NB4 (cell line): Measurements from ENCODE around the gene CASTOR1.

Source experiments
- DNase-seq: peaks from one replicate; pipeline ENCODE4 v3.0.0; 2010; ENCODE audit warnings: low read depth
- H3K4me3 ChIP-seq: one replicate; pipeline ENCODE4 v1.5.1; 2011; ENCODE audit warnings: mild to moderate bottlenecking, low read depth, low read length, moderate library complexity
- MYC ChIP-seq: IDR thresholded peaks from 2 replicates; pipeline ENCODE4 v1.6.1; 2011; ENCODE audit warnings: low read depth, low read length
- POLR2A ChIP-seq: IDR thresholded peaks from 2 replicates; pipeline ENCODE4 v1.6.1; 2011; ENCODE audit warnings: mild to moderate bottlenecking; ENCODE audit not compliant: insufficient read length; ENCODE audit errors: extremely low read depth
- TF ChIP-seq, protein P1 (sequence below): IDR thresholded peaks from one replicate; pipeline ENCODE4 v1.5.1; 2012; ENCODE audit warnings: low read depth, low read length
- TF ChIP-seq, protein P2 (sequence below): IDR thresholded peaks from 2 replicates; pipeline ENCODE4 v1.6.1; 2011; ENCODE audit warnings: low read depth, low read length

Gene CASTOR1

DNA sequence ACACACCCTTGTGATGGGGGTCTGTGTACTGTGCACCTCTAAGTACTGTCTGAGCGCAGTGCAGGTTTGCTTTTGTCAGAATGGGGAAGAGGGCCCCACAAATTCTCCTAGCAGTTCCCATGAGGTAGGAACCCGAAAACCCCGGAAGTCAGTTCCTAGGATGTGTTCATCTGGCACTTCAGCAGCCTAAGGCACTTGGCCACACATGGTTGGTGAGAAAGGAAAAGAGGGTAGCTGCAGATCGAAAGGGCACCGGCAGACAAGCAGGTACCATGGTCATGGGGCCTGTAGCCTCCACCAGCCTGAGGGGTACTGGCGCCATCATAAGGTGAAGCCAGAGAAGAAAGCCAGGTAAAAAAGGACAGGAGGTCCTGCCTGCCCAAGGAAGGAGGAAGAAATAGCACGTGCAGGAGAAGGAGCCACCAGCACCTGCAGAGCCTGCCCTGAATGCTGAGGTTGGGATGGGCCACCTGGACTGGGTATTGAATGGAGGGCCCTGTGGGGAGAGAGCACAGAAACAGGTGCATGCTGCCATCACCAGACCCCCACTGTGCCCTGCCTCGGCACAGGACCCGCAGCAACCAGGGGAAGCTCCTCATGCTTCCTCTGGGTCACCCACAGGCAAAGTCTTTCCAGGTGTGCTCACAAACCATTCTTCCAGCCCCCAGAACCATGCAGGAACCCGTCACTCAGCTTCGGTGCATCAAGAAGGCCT lies 8.1 kb upstream of the CASTOR1 start:
- DNase-seq = no peak
- no peak overlapping the region for H3K4me3 ChIP-seq
- TF ChIP-seq, protein P1, sequence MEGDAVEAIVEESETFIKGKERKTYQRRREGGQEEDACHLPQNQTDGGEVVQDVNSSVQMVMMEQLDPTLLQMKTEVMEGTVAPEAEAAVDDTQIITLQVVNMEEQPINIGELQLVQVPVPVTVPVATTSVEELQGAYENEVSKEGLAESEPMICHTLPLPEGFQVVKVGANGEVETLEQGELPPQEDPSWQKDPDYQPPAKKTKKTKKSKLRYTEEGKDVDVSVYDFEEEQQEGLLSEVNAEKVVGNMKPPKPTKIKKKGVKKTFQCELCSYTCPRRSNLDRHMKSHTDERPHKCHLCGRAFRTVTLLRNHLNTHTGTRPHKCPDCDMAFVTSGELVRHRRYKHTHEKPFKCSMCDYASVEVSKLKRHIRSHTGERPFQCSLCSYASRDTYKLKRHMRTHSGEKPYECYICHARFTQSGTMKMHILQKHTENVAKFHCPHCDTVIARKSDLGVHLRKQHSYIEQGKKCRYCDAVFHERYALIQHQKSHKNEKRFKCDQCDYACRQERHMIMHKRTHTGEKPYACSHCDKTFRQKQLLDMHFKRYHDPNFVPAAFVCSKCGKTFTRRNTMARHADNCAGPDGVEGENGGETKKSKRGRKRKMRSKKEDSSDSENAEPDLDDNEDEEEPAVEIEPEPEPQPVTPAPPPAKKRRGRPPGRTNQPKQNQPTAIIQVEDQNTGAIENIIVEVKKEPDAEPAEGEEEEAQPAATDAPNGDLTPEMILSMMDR = no peak
- TF ChIP-seq POLR2A = no peak
- no peak for TF ChIP-seq MYC
- TF ChIP-seq, protein P2, sequence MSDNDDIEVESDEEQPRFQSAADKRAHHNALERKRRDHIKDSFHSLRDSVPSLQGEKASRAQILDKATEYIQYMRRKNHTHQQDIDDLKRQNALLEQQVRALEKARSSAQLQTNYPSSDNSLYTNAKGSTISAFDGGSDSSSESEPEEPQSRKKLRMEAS = no peak

DNA sequence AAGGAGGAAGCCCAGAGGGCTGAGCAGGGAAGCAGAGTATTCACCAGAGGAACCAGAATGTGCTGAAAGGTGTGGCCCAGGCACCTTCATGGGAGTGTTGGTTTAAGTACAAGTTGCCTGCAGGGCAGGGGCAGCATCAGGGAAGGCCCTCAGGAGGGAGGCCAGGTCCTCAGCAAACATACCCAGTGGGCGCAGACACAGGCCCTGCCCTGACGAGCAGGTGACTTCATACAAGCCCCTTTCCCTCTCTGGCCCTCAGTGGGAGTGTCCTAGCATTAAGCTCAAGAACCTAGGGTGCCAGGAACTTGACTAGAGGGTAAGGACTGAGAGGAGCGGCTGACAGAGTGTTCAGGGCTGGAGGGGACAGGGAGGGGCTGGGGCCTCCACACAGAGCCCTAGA lies 7.5 kb upstream of the CASTOR1 start:
- TF ChIP-seq, protein P2 = no peak
- TF ChIP-seq POLR2A (no peak), MYC (no peak)
- TF ChIP-seq, protein P1 = no peak
- no peak overlapping the region for H3K4me3 ChIP-seq
- no peak for DNase-seq

DNA sequence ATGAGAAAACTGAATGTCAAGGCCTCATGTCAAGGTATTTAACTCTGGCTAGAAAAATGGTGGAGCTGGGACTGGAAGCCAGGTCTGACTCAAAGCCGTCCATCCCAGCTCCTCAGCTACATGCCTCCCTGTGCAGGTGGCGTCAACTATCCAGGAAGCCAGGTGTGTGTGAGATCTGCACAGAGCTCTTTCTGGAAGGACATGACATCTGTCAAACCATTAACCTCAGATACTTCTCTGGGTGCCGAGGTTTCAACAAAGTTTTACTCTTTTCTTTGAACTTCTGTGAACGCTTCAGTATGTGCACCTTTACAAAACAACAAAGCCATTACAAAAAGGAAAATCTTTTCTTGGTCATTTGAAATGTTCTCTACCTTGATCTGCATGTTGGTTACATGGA lies 7.0 kb upstream of the CASTOR1 start:
- H3K4me3 ChIP-seq = no peak overlapping the region
- TF ChIP-seq, protein P1 = no peak
- TF ChIP-seq, protein P2 = no peak
- TF ChIP-seq MYC (no peak), POLR2A (no peak)
- DNase-seq = no peak

DNA sequence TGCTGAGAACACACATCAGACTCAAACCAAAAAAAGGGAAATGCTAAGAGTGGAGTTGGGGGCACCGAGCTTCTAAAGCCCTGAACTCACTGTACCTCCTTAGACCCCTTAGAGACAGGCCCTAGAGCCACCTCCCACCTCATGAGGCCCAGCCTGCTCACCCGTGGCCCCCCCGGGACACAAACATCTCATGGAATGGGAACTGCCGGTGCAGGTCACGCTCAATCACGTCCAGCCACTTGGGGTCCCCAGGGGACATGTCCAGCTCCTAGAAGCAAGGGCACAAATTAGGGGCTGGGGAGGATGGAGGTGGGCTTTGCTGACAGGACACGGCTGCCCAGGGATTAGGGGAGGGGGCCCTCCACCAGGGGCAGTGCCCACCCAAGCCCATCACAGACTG lies 6.3 kb upstream of the CASTOR1 start:
- no peak for DNase-seq
- no peak overlapping the region for H3K4me3 ChIP-seq
- TF ChIP-seq MYC = no peak
- TF ChIP-seq, protein P1 = no peak
- TF ChIP-seq POLR2A = no peak
- TF ChIP-seq, protein P2 = no peak

DNA sequence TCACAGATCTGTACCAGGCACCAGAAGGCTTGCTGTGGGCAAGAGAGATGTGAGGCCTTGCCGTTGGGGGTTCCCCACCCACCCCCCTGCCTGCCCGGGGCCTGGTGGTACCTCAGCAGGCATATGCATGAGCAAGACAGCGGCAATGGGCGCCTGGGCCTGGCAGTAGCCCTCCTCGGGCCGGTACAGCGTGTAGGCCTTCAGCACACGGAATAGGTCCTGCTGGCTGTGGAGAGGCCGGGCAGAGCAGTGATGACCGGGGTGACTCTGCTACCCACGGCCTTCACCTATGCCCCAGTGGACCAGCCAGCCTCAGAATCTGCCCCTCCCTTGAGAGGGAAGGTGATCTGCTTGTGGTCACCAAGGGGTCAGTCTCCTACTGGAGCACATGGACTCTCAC lies 5.5 kb upstream of the CASTOR1 start:
- DNase-seq = no peak
- no peak for TF ChIP-seq POLR2A
- TF ChIP-seq, protein P2 = no peak
- TF ChIP-seq, protein P1 = no peak
- no peak for TF ChIP-seq MYC
- H3K4me3 ChIP-seq = no peak overlapping the region
